ENCODE measurements around the gene TGFBI.

The TGFBI gene

GRCh38 chr5:136094913-136095641, 66.3 kb downstream of the TGFBI start:
- Histone ChIP-seq H3K36me3 (replicated peaks in 1 of 2; ENCODE audit: control insufficient read depth in 2 of 2, insufficient read depth in 2 of 2, low read length in 2 of 2) (no peaks in the 10 kb centered on the region), H2BK15ac (ENCODE audit: low read length) (no peak overlapping the region), H2BK12ac (ENCODE audit: low read length) (no peak overlapping the region), H3K23ac (ENCODE audit: low read depth, low read length, poor library complexity) (no peak overlapping the region), H3K9ac (ENCODE audit: low read depth, low read length, poor library complexity) (no peak overlapping the region), H2AK5ac (ENCODE audit: low read depth, low read length) (no peak overlapping the region), H3K27me3 (ENCODE audit: control insufficient read depth in 3 of 3, insufficient read depth in 3 of 3, low read depth in 1 of 3, low read length in 3 of 3) (peaks cover 0 to 14% (median 0%) of the 10 kb centered on the region in 3 experiments), H2AFZ (ENCODE audit: low read length) (no peak overlapping the region), H3K4ac (ENCODE audit: low read length) (no peak overlapping the region), H4K91ac (ENCODE audit: low read depth, low read length, poor library complexity) (no peak overlapping the region), H4K8ac (ENCODE audit: low read depth, low read length) (no peak overlapping the region), H3K4me2 (ENCODE audit: insufficient read depth, low read length, poor library complexity, severe bottlenecking) (no peak overlapping the region), H3K27ac (replicated peaks; ENCODE audit: low read length) (no peak overlapping the region), H3K4me3 (ENCODE audit: low read length in 2 of 2) (no peak overlapping the region), H3K79me1 (ENCODE audit: low read depth, low read length) (no peaks in the 10 kb centered on the region), H3K14ac (ENCODE audit: low read length) (no peak overlapping the region), H2BK5ac (ENCODE audit: low read length) (no peak overlapping the region), H3K4me1 (ENCODE audit: control insufficient read depth in 2 of 2, insufficient read depth in 1 of 2, low read depth in 1 of 2, low read length in 2 of 2) (no peaks in the 10 kb centered on the region), H3K9me3 (replicated peaks in 1 of 2; ENCODE audit: control insufficient read depth in 2 of 2, insufficient read depth in 1 of 2, low read depth in 1 of 2, low read length in 2 of 2) (no peaks in the 10 kb centered on the region), H2BK120ac (ENCODE audit: low read depth, low read length) (no peak overlapping the region), H3K18ac (ENCODE audit: low read length) (no peak overlapping the region)
- WGBS, 2 donors (ENCODE audit: extremely low coverage in 2 of 2, insufficient read length in 2 of 2, insufficient replicate concordance in 1 of 2) = no CpG with 5 or more reads among the region's 8 CpGs
- DNase-seq (ENCODE audit: low spot score) = no peak

GRCh38 chr5:136098176-136098575, 69.4 kb downstream of the TGFBI start:
- no peak overlapping the region for H3K18ac ChIP-seq (ENCODE audit: low read length)
- no peak overlapping the region for H3K23ac ChIP-seq (ENCODE audit: low read depth, low read length, poor library complexity)
- peaks cover 2 to 7% of the 10 kb centered on the region in 2 donors for H3K4me1 ChIP-seq (ENCODE audit: control insufficient read depth in 2 of 2, insufficient read depth in 1 of 2, low read depth in 1 of 2, low read length in 2 of 2)
- no peak for DNase-seq (ENCODE audit: low spot score)
- H3K9ac ChIP-seq (ENCODE audit: low read depth, low read length, poor library complexity) = no peak overlapping the region
- H2BK5ac ChIP-seq (ENCODE audit: low read length) = no peak overlapping the region
- no peak overlapping the region for H3K14ac ChIP-seq (ENCODE audit: low read length)
- H4K91ac ChIP-seq (ENCODE audit: low read depth, low read length, poor library complexity) = no peak overlapping the region
- H3K4me3 ChIP-seq (ENCODE audit: low read length in 2 of 2) = no peak overlapping the region
- H3K4ac ChIP-seq (ENCODE audit: low read length) = no peak overlapping the region
- no peak overlapping the region for H4K8ac ChIP-seq (ENCODE audit: low read depth, low read length)
- H3K36me3 ChIP-seq (replicated peaks in 1 of 2; ENCODE audit: control insufficient read depth in 2 of 2, insufficient read depth in 2 of 2, low read length in 2 of 2) = no peaks in the 10 kb centered on the region
- H3K4me2 ChIP-seq (ENCODE audit: insufficient read depth, low read length, poor library complexity, severe bottlenecking) = no peak overlapping the region
- H2BK120ac ChIP-seq (ENCODE audit: low read depth, low read length) = no peak overlapping the region
- peaks cover 0 to 4% (median 0%) of the 10 kb centered on the region in 3 experiments for H3K27me3 ChIP-seq (ENCODE audit: control insufficient read depth in 3 of 3, insufficient read depth in 3 of 3, low read depth in 1 of 3, low read length in 3 of 3)
- WGBS, 2 donors (ENCODE audit: extremely low coverage in 2 of 2, insufficient read length in 2 of 2, insufficient replicate concordance in 1 of 2) = no CpG with 5 or more reads among the region's 4 CpGs
- H3K27ac ChIP-seq (replicated peaks; ENCODE audit: low read length) = no peak overlapping the region
- no peak overlapping the region for H2BK15ac ChIP-seq (ENCODE audit: low read length)
- no peak overlapping the region for H2BK12ac ChIP-seq (ENCODE audit: low read length)
- H2AK5ac ChIP-seq (ENCODE audit: low read depth, low read length) = no peak overlapping the region
- no peaks in the 10 kb centered on the region for H3K79me1 ChIP-seq (ENCODE audit: low read depth, low read length)
- no peaks in the 10 kb centered on the region for H3K9me3 ChIP-seq (replicated peaks in 1 of 2; ENCODE audit: control insufficient read depth in 2 of 2, insufficient read depth in 1 of 2, low read depth in 1 of 2, low read length in 2 of 2)
- no peak overlapping the region for H2AFZ ChIP-seq (ENCODE audit: low read length)

DNA sequence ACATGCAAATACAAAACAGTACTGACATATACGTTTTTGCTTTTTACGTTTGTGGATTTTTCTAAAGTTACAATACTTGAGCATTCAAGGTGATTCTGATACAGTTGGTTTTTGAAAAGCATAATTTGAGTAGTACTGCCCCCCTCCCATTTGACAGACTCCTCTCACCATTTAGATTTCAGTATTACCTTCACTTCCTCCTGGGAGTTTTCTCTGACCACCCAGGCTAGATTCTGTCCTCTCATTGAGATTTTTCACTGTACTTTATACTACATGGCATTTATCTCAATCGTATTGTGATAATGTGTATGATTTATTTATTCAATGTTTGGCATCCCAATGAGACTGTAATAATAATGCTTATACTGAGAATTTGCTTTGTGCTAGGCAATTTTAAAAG, 71.1 kb downstream of the TGFBI start:
- H3K4ac ChIP-seq (ENCODE audit: low read length) = no peak overlapping the region
- H4K8ac ChIP-seq (ENCODE audit: low read depth, low read length) = no peak overlapping the region
- H2BK15ac ChIP-seq (ENCODE audit: low read length) = no peak overlapping the region
- WGBS, 2 donors (ENCODE audit: extremely low coverage in 2 of 2, insufficient read length in 2 of 2, insufficient replicate concordance in 1 of 2) = no CpG with 5 or more reads among the region's 3 CpGs
- no peak for DNase-seq (ENCODE audit: low spot score)
- no peak overlapping the region for H2AFZ ChIP-seq (ENCODE audit: low read length)
- no peak overlapping the region for H3K27ac ChIP-seq (replicated peaks; ENCODE audit: low read length)
- H3K9ac ChIP-seq (ENCODE audit: low read depth, low read length, poor library complexity) = no peak overlapping the region
- no peak overlapping the region for H2AK5ac ChIP-seq (ENCODE audit: low read depth, low read length)
- H3K4me2 ChIP-seq (ENCODE audit: insufficient read depth, low read length, poor library complexity, severe bottlenecking) = no peak overlapping the region
- H2BK5ac ChIP-seq (ENCODE audit: low read length) = no peak overlapping the region
- no peak overlapping the region for H4K91ac ChIP-seq (ENCODE audit: low read depth, low read length, poor library complexity)
- H3K4me3 ChIP-seq (ENCODE audit: low read length in 2 of 2) = no peak overlapping the region
- no peaks in the 10 kb centered on the region for H3K36me3 ChIP-seq (replicated peaks in 1 of 2; ENCODE audit: control insufficient read depth in 2 of 2, insufficient read depth in 2 of 2, low read length in 2 of 2)
- peaks cover 0 to 4% (median 0%) of the 10 kb centered on the region in 3 experiments for H3K27me3 ChIP-seq (ENCODE audit: control insufficient read depth in 3 of 3, insufficient read depth in 3 of 3, low read depth in 1 of 3, low read length in 3 of 3)
- no peak overlapping the region for H3K18ac ChIP-seq (ENCODE audit: low read length)
- peaks cover 7 to 18% of the 10 kb centered on the region in 2 donors for H3K4me1 ChIP-seq (ENCODE audit: control insufficient read depth in 2 of 2, insufficient read depth in 1 of 2, low read depth in 1 of 2, low read length in 2 of 2)
- no peaks in the 10 kb centered on the region for H3K9me3 ChIP-seq (replicated peaks in 1 of 2; ENCODE audit: control insufficient read depth in 2 of 2, insufficient read depth in 1 of 2, low read depth in 1 of 2, low read length in 2 of 2)
- no peak overlapping the region for H3K23ac ChIP-seq (ENCODE audit: low read depth, low read length, poor library complexity)
- no peak overlapping the region for H2BK12ac ChIP-seq (ENCODE audit: low read length)
- no peak overlapping the region for H3K14ac ChIP-seq (ENCODE audit: low read length)
- no peaks in the 10 kb centered on the region for H3K79me1 ChIP-seq (ENCODE audit: low read depth, low read length)
- no peak overlapping the region for H2BK120ac ChIP-seq (ENCODE audit: low read depth, low read length)

GRCh38 chr5:136101884-136102283, 73.1 kb downstream of the TGFBI start:
- no peaks in the 10 kb centered on the region for H3K27me3 ChIP-seq (ENCODE audit: control insufficient read depth in 3 of 3, insufficient read depth in 3 of 3, low read depth in 1 of 3, low read length in 3 of 3)
- H3K79me1 ChIP-seq (ENCODE audit: low read depth, low read length) = no peaks in the 10 kb centered on the region
- H2BK5ac ChIP-seq (ENCODE audit: low read length) = no peak overlapping the region
- WGBS, 2 donors (ENCODE audit: extremely low coverage in 2 of 2, insufficient read length in 2 of 2, insufficient replicate concordance in 1 of 2) = no CpG with 5 or more reads among the region's 1 CpG
- H2BK120ac ChIP-seq (ENCODE audit: low read depth, low read length) = no peak overlapping the region
- no peak overlapping the region for H3K9ac ChIP-seq (ENCODE audit: low read depth, low read length, poor library complexity)
- no peak overlapping the region for H2BK15ac ChIP-seq (ENCODE audit: low read length)
- no peak overlapping the region for H2BK12ac ChIP-seq (ENCODE audit: low read length)
- H3K14ac ChIP-seq (ENCODE audit: low read length) = no peak overlapping the region
- no peak overlapping the region for H4K8ac ChIP-seq (ENCODE audit: low read depth, low read length)
- no peaks in the 10 kb centered on the region for H3K36me3 ChIP-seq (replicated peaks in 1 of 2; ENCODE audit: control insufficient read depth in 2 of 2, insufficient read depth in 2 of 2, low read length in 2 of 2)
- H3K4me3 ChIP-seq (ENCODE audit: low read length in 2 of 2) = no peak overlapping the region
- H4K91ac ChIP-seq (ENCODE audit: low read depth, low read length, poor library complexity) = no peak overlapping the region
- H2AK5ac ChIP-seq (ENCODE audit: low read depth, low read length) = no peak overlapping the region
- H3K9me3 ChIP-seq (replicated peaks in 1 of 2; ENCODE audit: control insufficient read depth in 2 of 2, insufficient read depth in 1 of 2, low read depth in 1 of 2, low read length in 2 of 2) = no peaks in the 10 kb centered on the region
- H3K4me2 ChIP-seq (ENCODE audit: insufficient read depth, low read length, poor library complexity, severe bottlenecking) = no peak overlapping the region
- H3K4ac ChIP-seq (ENCODE audit: low read length) = no peak overlapping the region
- H3K27ac ChIP-seq (replicated peaks; ENCODE audit: low read length) = no peak overlapping the region
- no peak for DNase-seq (ENCODE audit: low spot score)
- H3K4me1 ChIP-seq (ENCODE audit: control insufficient read depth in 2 of 2, insufficient read depth in 1 of 2, low read depth in 1 of 2, low read length in 2 of 2) = peaks cover 7 to 18% of the 10 kb centered on the region in 2 donors
- H3K23ac ChIP-seq (ENCODE audit: low read depth, low read length, poor library complexity) = no peak overlapping the region
- H2AFZ ChIP-seq (ENCODE audit: low read length) = no peak overlapping the region
- H3K18ac ChIP-seq (ENCODE audit: low read length) = no peak overlapping the region
